DMS 273 (cell line): ENCODE results near the gene C19orf47.
"Not testable (repeated sequence)": the region's sequence is repeated elsewhere in the genome, so short reads cannot be mapped to it uniquely, and the experiment has no call there.

ENCODE experiments used
- DNase-seq: peaks from one replicate; lab custom pipeline; 2025; ENCODE audit not compliant: unreplicated experiment; lab: John Stamatoyannopoulos, UW

C19orf47 gene

GRCh38 chr19:40355975-40356680 is 7.9 kb upstream of the C19orf47 start:
- DNase-seq: no peak

- peak; percentile 75 for DNase-seq
These were observed 837 bp upstream of the C19orf47 start for GRCh38 chr19:40348961-40349507.

GRCh38 chr19:40344422-40344821 is 3.8 kb downstream of the C19orf47 start:
- no peak for DNase-seq

GRCh38 chr19:40342644-40343311 is 5.4 kb downstream of the C19orf47 start:
- no peak for DNase-seq

GRCh38 chr19:40341601-40342482 is 6.4 kb downstream of the C19orf47 start:
- no peak for DNase-seq

GRCh38 chr19:40339018-40339728 is 9.0 kb downstream of the C19orf47 start:
- no peak for DNase-seq

- DNase-seq: no peak
These were observed 10.6 kb downstream of the C19orf47 start for GRCh38 chr19:40337594-40337993.

GRCh38 chr19:40337107-40337506 is 11.1 kb downstream of the C19orf47 start:
- no peak for DNase-seq

GRCh38 chr19:40336601-40336900 is 11.6 kb downstream of the C19orf47 start:
- no peak for DNase-seq

- no peak for DNase-seq
These were observed 12.2 kb downstream of the C19orf47 start for GRCh38 chr19:40335855-40336600.

- DNase-seq: no peak
These were observed 13.1 kb downstream of the C19orf47 start for GRCh38 chr19:40335101-40335500.

- DNase-seq: not testable (repeated sequence)
These were observed 15.1 kb downstream of the C19orf47 start for GRCh38 chr19:40333083-40333482.

GRCh38 chr19:40332669-40333068 is 15.5 kb downstream of the C19orf47 start:
- no peak for DNase-seq

- no peak for DNase-seq
These were observed 17.1 kb downstream of the C19orf47 start for GRCh38 chr19:40331052-40331451.

GRCh38 chr19:40326201-40326600 is 22.0 kb downstream of the C19orf47 start:
- DNase-seq: no peak

GRCh38 chr19:40323705-40324104 is 24.5 kb downstream of the C19orf47 start:
- no peak for DNase-seq

- DNase-seq: no peak
These were observed 25.1 kb downstream of the C19orf47 start for GRCh38 chr19:40322951-40323615.

- no peak for DNase-seq
These were observed 26.0 kb downstream of the C19orf47 start for GRCh38 chr19:40322271-40322610.

- no peak for DNase-seq
These were observed 26.5 kb downstream of the C19orf47 start for GRCh38 chr19:40321566-40322270.
